Measurements from ENCODE around the gene OR11G2.
"Not testable (repeated sequence)": the region's sequence is repeated elsewhere in the genome, so short reads cannot be mapped to it uniquely, and the experiment has no call there.

Gene OR11G2, protein sequence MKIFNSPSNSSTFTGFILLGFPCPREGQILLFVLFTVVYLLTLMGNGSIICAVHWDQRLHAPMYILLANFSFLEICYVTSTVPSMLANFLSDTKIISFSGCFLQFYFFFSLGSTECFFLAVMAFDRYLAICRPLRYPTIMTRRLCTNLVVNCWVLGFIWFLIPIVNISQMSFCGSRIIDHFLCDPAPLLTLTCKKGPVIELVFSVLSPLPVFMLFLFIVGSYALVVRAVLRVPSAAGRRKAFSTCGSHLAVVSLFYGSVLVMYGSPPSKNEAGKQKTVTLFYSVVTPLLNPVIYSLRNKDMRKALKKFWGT

DNA sequence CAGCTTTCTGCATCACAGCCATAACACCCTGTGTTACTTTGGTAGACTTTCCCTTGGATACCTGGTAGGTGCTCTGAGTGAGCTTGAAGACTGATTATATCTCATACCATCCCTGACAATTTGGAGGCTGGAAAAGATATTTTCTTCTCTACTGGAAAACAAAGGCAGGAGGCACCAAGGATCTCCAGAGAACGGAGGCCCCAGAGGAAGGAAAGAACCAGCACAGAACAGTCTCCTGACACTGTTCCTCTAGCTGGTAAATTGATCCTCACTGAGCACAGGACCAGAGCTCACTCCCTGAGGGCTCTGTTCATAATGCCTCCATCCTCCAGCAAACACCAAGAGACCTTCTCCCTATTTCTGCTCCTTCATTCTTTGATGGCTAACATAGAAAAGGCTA is at the start of gene OR11G2:
Gene OR11G2 (plus strand): TSS at position 301 of the 400 bp plus-strand sequence. CDS start 6,542 bp downstream, outside the sequence.
- no peak for DNase-seq

DNA sequence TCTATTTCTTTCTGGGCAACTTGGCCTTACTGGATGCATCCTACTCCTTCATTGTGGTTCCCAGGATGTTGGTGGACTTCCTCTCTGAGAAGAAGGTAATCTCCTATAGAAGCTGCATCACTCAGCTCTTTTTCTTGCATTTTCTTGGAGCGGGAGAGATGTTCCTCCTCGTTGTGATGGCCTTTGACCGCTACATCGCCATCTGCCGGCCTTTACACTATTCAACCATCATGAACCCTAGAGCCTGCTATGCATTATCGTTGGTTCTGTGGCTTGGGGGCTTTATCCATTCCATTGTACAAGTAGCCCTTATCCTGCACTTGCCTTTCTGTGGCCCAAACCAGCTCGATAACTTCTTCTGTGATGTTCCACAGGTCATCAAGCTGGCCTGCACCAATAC is 46.8 kb upstream of the OR11G2 start:
- no peak for DNase-seq

DNA sequence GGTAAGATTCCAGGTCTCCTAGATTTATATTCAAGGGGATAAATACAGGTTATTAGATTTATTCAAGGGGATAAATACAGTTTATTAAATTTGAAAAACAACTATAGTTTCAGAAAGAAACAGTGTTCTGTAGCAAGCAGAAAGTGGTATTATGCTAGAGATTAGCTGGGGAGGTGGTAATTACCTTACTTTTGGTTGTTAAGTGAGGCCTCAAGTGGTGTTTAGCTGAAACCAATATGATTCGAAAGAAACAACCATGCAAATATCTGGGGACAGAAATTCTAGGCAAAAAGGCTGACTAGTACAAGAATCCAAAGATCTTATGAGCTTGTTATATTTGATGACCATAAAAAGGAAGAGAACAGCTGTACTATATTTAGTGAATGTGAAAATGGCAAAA is 45.9 kb upstream of the OR11G2 start:
- DNase-seq = no peak

DNA sequence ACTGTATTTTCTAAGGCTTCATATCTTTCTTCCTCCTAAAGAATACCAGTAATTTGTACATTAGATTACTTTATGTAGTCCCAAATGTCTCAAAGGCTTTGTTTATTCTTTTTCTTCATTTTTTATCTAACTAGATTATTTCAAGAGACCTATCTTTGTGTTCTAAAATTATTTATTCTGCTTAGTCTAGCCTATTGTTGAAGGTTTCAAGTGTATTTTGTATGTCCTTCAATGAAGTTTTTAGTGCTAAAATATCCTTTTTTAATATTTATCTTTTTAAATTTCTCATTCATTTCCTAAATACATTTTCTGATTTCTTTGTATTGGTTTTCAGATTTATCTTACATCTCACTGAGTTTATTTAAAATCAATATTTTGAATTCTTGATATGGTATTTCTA is 26.2 kb upstream of the OR11G2 start:
- no peak for DNase-seq

DNA sequence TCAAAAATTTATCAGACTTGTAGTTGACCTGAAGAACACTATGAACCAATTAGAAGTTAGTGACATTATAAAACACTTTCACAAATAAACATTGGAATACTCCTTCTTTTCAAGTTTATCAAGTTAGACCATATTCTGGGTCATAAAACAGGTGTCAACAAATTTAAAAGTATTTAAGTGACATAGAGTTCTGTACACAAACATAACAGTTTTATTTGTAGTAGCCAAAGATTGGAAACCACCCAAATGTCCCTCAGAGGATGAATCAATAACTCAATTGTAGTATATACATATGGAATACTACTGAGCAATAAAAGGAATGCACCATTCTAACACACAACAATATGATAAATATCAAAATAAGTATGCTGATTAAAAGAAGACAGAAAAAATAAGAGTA is 23.6 kb upstream of the OR11G2 start:
- no peak for DNase-seq

DNA sequence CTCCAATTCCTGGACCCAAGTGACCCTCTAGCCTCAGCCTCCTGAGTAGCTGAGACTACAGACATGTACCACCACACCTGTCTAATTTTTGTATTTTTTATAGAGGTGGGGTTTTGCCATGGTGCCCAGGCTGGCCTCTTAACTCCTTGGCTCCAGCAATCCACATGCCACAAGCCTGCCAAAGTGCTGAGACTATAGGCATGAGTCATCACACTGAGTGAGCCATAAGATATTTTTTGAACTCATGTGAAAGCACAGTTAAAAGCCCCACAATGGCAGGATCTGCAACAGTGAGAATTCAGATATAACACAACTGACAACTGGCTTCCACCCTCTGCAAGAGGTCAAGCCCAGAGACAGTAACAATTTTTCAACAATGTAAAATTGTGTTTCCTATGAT is 20.8 kb upstream of the OR11G2 start:
- peak; percentile 57 for DNase-seq

DNA sequence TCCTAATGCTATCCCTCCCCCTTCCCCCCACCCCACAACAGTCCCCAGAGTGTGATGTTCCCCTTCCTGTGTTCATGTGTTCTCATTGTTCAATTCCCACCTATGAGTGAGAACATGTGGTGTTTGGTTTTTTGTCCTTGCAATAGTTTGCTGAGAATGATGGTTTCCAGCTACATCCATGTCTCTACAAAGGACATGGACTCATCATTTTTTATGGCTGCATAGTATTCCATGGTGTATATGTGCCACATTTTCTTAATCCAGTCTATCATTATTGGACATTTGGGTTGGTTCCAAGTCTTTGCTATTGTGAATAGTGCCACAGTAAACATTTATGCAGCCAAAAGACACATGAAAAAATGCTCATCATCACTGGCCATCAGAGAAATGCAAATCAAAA is 16.5 kb upstream of the OR11G2 start:
- DNase-seq = not testable (repeated sequence)

DNA sequence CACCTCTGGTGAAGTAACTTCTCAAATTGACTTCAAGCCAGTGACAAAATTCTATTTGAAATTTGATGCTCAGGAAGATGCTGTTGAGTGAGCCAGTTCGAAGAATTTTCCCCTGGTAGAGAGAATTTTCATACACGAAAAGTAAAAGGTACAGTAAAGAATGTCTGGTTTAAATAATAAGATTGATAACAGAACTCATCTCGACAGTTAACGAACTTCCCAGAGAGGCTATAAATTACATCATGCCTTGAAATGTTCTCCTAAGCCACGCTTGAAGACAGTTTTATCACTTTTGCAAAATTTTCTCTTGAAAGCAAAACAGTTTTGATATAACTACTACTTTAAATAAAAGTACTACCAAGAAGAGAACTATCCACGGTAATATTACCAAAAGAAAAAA is 14.4 kb upstream of the OR11G2 start:
- no peak for DNase-seq

DNA sequence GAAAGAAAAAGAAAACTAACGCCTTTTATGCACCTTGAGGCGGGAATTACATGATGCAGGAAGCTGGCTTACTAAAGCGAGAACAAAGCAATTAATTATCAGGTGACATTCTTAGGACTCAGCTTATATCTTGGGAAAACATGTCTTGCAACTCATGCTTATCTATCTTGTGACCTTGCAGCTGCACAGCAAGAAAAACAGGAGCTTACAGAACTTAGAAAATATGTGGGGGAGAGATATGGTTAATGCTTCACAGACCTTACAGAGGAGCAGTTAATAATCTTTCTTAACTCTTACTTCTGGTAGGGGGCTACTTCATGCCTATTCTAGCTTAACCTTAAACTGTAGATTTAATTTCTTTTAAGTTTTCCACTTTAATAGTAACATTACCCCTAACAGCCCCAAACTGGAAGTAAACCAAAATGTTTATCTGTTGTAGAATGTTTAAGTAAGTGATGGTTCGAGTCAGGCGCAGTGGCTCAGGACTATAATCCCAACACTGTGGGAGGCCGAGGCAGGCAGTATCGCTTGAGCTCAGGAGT is 13.2 kb upstream of the OR11G2 start:
- no peak for DNase-seq

DNA sequence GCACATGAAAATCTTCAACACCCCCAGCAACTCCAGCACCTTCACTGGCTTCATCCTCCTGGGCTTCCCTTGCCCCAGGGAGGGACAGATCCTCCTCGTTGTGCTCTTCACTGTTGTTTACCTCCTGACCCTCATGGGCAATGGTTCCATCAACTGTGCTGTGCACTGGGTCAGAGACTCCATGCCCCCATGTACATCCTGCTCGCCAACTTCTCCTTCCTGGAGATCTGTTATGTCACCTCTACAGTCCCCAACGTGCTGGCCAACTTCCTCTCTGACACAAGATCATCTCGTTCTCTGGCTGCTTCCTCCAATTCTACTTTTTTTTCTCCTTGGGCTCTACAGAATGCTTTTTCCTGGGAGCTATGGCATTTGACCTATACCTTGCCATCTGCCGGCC is 11.5 kb upstream of the OR11G2 start:
- no peak for DNase-seq

DNA sequence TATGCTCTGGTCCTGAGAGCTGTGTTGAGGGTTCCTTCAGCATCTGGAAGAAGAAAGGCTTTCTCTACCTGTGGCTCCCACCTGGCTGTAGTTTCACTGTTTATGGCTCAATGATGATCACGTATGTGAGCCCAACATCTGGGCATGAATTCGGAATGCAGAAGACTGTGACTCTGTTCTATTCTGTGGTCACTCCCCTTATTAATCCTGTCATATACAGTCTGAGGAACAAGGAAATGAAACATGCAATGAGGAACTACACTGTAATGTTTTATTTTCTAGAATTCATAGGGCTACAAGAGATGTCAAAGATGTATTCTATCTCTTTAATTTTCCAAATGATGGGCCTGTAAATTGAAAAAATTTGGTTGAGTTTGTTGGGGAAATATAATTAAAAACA is 10.8 kb upstream of the OR11G2 start:
- no peak for DNase-seq

DNA sequence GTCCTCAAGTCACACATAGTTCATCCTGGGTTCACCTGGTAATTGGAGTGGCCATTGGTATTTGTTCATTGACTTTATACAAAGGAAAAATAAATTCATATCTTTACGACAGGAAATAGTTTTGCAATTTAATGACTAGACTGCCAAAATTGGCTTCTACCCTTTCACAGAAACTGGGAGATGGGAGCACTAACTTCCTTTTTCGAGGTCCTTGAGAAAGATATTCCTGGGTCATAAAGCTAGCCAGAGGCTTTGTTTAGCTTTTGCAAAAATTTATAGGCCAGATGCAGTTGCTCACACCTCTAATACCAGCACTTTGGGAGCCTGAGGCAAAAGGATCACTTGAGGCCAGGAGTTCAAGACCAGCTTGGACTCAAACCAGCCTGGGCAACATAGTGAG is 10.2 kb upstream of the OR11G2 start:
- no peak for DNase-seq

DNA sequence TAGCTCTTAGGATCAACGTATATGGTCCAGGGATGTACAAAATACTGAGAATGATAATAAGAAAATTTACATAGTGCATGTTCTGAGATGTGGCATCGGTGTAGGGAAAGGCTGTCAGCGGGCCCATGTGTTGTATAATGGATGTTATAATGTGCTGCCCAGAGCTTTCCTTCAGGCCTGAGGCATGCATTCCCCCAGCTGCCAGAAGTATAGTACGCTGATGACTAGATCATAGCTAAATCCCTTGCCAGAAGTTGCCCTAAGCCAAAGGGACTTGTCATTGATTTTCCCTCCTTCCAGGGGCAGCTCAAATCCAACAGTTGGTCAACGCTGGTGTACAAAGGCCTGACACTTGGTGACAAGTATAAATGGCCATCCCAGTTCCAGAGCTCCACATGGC is 6.5 kb upstream of the OR11G2 start:
- no peak for DNase-seq

DNA sequence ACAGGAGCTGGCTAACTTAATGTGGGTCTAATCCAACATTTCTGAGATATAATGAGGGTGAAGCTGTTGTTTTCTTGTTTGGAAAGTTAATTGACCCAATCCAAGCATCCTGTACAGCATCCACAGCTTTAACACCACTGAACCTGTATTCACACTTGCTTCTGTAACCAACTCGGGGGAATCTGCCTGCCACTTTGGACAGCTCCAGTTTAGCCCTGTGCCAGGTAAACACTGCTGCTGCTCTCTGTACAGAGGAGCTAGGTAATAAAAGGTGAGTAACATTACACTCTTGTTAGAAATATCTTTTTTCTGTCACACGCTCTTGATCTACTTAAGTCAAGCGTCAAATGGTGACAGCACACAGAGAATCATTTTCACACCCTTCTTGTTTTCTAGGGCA is 700 bp downstream of the OR11G2 start:
- DNase-seq = no peak

DNA sequence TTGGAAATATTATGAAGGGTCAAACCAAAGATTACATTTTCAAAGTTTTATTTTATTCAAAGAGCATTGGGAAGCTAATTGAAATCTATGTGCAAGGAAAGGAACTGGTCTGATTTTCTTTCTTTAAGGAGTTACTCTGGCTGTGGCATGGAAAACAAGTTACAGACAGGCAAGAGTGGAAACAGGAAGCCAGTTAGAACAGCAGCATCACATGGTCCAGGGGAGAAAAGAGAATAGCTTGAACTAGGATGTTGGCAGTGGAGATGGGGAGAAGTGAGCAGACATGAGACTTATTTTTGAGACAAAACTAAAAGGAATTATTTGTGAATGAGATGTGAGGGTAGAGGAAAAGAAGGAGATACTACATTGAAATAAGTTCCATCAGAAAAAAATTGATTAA is 3.4 kb downstream of the OR11G2 start:
- no peak for DNase-seq

DNA sequence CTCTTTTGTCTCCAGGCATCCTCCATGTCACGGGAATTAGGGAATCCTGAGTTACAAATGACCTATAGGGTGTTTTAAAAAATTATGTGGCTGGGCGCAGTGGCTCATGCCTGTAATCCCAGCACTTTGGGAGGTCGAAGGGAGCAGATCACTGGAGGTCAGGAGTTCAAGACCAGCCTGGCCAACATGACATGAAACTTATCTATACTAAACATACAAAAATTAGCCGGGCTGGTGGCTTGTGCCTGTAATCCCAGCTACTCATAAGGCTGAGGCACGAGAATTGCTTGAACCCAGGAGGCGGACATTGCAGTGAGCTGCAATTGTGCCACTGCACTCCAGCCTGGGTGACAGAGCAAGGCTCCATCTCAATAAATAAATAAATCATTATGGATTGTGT is 4.5 kb downstream of the OR11G2 start:
- DNase-seq = not testable (repeated sequence)

DNA sequence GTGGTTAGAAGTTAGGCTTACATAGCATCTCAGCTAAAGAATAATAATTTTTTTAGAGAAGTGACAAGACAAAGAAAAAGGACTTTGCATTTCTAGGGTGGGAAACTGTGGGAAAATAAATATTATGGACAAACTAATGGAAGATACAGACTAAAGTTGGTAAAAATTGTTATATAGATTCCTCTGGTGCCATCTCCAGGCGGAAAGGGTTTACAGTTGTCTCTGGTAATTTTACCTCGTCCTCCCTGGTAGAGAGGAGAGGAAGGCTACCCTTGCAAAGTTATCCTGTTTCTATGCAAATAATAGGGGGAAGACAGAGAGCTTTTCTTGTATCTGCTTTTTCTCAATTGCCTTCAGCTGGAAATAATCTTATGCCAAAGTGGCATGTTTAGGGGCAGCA is 5.2 kb downstream of the OR11G2 start:
- DNase-seq = no peak

DNA sequence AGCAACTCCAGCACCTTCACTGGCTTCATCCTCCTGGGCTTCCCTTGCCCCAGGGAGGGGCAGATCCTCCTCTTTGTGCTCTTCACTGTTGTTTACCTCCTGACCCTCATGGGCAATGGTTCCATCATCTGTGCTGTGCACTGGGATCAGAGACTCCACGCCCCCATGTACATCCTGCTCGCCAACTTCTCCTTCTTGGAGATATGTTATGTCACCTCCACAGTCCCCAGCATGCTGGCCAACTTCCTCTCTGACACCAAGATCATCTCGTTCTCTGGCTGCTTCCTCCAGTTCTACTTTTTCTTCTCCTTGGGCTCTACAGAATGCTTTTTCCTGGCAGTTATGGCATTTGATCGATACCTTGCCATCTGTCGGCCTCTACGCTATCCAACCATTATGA is 6.8 kb downstream of the OR11G2 start:
- no peak for DNase-seq

DNA sequence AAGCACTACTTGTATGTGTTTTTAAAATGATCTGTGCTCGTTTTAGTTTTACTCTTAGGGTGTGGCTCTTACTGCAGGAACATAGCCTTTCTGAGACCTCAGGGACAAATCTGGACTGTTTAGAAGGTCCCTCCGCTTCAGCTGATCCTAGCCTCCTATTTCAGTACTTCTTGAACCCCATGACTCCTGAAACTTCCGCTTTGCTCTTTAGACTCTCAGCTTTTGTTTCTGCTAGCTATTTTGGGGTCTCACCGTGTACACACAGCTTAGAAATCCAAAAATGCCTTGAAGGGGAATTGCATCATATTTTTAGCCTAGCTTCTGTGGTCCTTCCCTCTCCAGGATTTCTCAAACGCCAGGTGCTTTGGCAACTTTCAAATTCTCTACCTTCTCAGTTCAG is 8.3 kb downstream of the OR11G2 start:
- DNase-seq = no peak

DNA sequence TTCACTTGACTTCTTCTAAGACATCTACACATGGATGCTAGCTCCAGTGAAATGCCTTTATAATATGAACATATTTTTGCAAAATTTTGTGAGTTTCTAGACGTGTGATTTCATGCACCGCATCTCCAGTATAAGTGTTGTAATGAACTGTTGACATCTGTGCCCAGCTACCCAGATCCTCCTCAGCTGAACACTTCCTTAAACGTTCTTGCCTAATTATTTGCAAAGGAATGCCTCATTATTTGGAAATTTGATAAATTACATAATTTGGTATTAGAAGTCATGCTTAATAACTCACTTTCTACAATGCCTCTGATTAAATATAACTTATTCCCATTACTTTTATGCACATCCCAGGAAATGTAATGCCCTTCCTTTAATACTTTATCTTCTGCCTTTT is 14.0 kb downstream of the OR11G2 start:
- no peak for DNase-seq

DNA sequence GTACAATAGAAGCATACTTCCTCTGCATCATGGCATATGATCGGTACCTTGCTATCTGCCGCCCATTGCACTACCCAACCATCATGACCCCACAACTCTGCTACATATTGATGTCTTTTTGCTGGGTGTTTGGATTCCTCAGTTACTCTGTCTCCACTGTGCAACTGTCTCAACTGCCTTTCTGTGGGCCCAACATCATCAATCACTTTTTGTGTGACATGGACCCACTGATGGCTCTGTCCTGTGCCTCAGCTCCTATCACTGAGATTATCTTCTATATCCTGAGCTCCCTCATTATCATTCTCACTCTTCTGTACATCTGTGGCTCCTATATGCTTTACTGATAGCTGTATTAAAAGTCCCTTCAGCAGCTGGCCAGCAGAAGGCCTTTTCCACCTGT is 18.9 kb downstream of the OR11G2 start:
- DNase-seq = no peak

DNA sequence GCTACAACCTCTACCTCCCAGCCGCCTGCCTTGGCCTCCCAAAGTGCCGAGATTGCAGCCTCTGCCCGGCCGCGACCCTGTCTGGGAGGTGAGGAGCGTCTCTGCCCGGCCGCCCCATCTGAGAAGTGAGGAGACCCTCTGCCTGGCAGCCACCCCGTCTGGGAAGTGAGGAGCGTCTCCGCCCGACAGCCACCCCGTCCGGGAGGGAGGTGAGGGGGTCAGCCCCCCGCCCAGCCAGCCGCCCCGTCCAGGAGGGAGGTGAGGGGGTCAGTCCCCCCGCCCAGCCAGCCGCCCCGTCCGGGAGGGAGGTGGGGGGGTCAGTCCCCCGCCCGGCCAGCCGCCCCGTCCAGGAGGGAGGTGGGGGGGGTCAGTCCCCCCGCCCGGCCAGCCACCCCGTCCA is 21.7 kb downstream of the OR11G2 start:
- not testable (repeated sequence) for DNase-seq

DNA sequence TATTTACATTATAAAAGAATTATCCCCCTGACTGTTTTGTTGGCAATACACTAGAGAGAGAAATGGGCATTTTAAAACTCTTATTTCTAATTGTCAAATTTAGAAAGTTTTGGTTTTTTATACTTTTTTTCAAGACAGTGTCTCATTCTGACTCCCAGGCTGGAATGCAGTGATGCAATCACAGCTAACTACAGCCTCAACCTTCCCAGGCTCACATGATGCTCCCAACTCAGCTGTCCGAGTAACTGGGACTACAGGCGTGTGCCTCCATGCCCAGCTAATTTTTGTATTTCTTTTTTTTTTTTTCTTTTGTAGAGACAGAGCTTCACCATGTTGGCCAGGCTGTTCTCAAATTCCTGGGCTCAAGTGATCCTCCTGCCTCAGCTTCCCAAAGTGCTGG is 24.5 kb downstream of the OR11G2 start:
- peak; percentile 4 for DNase-seq

DNA sequence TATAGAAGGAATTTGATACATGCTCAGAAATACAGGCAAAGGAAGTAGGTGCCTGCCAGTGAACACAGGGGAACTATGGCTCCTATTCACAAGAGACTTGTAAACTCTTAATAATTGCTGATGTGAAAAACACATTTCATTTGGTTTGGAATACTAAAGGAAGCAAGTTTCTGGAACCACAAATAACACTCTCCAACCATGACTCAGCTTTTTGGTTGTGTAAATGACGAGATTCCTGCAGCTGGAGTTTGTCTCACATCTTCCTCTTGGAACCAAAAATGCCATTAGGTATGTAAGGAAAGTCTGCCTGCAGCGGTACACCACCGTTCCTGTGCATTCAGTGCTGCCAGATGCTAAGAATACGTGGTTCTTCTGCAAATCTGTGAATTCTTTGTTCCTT is 28.3 kb downstream of the OR11G2 start:
- no peak for DNase-seq

DNA sequence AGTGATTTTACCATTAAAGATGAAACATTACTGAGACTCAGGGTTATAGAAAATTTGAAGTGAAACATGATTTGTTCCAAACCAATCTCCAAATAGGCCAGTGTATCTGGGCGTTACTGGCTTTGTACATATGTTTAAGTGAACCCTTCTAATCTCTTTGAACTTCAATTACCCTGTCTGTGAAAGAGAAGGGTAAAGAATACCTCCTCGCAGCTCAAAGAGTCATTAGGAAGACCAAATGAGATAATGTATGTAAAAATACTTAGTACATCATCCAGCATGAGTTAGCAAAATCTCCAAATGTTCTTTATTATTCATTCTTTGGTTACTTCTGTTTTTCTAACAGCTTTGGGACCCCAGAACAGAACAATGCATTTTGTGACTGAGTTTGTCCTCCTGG is 32.7 kb downstream of the OR11G2 start, which contains the start of gene OR11H6:
Gene OR11H6 (plus strand): TSS at position 301 of the 400 bp plus-strand sequence. CDS start 0 bp downstream, at position 301.
- DNase-seq = no peak
